Panc1 (cell line): ENCODE measurements around the gene MN1. TPM values are rescaled to one million over a fixed set of nuclear protein-coding genes. Genes with fewer than 3 reads are reported as not detected.

Experiments used
- ATAC-seq: fragments of 200-7000 bp; cut with Tn5 transposase; 2 replicates; pipeline ENCODE4 v1.9.1; 2020; ENCODE audit warnings: mild to moderate bottlenecking, moderate library complexity
- BruUV-seq: library from RNA; stranded (reverse); fragments of 400-500 nt; replicated peaks from 2 replicates; lab custom pipeline; 2021; lab: Mats Ljungman, UMichigan
- CTCF ChIA-PET: fragments of 300-600 bp; sonication (Branson Sonifier 250); formaldehyde crosslinking; loops from one replicate; lab custom pipeline; 2022; ENCODE audit warnings: antibody characterized with exemption; lab: Charles Lee
- POLR2A ChIA-PET: fragments of 300-600 bp; sonication (Branson Sonifier 250); formaldehyde crosslinking; loops from one replicate; lab custom pipeline; 2022; ENCODE audit warnings: antibody characterized with exemption; lab: Charles Lee
- DNase-seq: peaks from one replicate; pipeline ENCODE4 v3.0.0-alpha.2; 2010; ENCODE audit warnings: low read depth, low spot score
- H3K27ac ChIP-seq: 2 replicates; pipeline ENCODE4 v1.5.1; 2011; ENCODE audit warnings: mild to moderate bottlenecking, low read length, inconsistent platforms
- H3K27me3 ChIP-seq: fragments of 200-500 bp; sonication (Bioruptor generic); 2 replicates; pipeline ENCODE4 v1.6.0; 2014; ENCODE audit warnings: low read length, inconsistent platforms; ENCODE audit not compliant: control insufficient read depth, insufficient read depth
- H3K36me3 ChIP-seq: fragments of 200-500 bp; sonication (Bioruptor generic); 2 replicates; pipeline ENCODE4 v1.5.1; 2014; ENCODE audit warnings: inconsistent platforms, mild to moderate bottlenecking, low read length, moderate library complexity; ENCODE audit not compliant: control insufficient read depth, insufficient read depth
- H3K4me1 ChIP-seq: 2 replicates; pipeline ENCODE4 v1.5.1; 2011; ENCODE audit warnings: inconsistent platforms, mild to moderate bottlenecking, low read length, moderate library complexity; ENCODE audit not compliant: control insufficient read depth, insufficient read depth
- H3K4me3 ChIP-seq, 2 experiments: 2 replicates each; pipeline ENCODE4 v1.5.1; 2011 to 2012; ENCODE audit warnings: low read depth in 2 of 2, low read length in 2 of 2, mild to moderate bottlenecking in 2 of 2, inconsistent platforms in 1 of 2, moderate library complexity in 1 of 2
- H3K9me3 ChIP-seq: fragments of 200-500 bp; sonication (Bioruptor generic); 2 replicates; pipeline ENCODE4 v1.5.1; 2014; ENCODE audit warnings: low read depth, mild to moderate bottlenecking, inconsistent platforms, low read length, moderate library complexity; ENCODE audit not compliant: control insufficient read depth, insufficient read depth
- CTCF ChIP-seq: fragments of 450-650 bp; IDR thresholded peaks from 2 replicates; pipeline ENCODE4 v1.5.1; 2017; ENCODE audit warnings: mild to moderate bottlenecking
- POLR2AphosphoS5 ChIP-seq: IDR thresholded peaks from 2 replicates; pipeline ENCODE4 v1.6.1; 2012; ENCODE audit warnings: mild to moderate bottlenecking, low read depth, low read length, moderate library complexity
- REST ChIP-seq, 2 experiments: IDR thresholded peaks; 2 replicates each; pipeline ENCODE4 v1.6.1; 2011 to 2012; ENCODE audit warnings: low read depth in 2 of 2, control low read depth in 1 of 2, low read length in 1 of 2, mild to moderate bottlenecking in 1 of 2, moderate library complexity in 1 of 2; ENCODE audit not compliant: insufficient read depth in 1 of 2
- SIN3A ChIP-seq: IDR thresholded peaks from 2 replicates; pipeline ENCODE4 v1.6.1; 2012; ENCODE audit warnings: low read depth, mild to moderate bottlenecking, low read length, moderate library complexity, borderline replicate concordance; ENCODE audit not compliant: insufficient read depth
- TCF7L2 ChIP-seq: IDR thresholded peaks from 2 replicates; pipeline ENCODE4 v1.6.1; 2011; ENCODE audit warnings: mild to moderate bottlenecking, low read depth, low read length, inconsistent platforms
- in situ Hi-C: cut with HindIII; loops from 2 replicates; pipeline ENCODE4 v1.10.0; 2016; ENCODE audit warnings: low sequenced_read_pairs, low pct_unique_long_range_greater_than_20kb
- intact Hi-C: fragments of 100-400 bp; cut with micrococcal nuclease; formaldehyde crosslinking; loops from one replicate; pipeline ENCODE4 v1.10.0; 2022; ENCODE audit not compliant: unreplicated experiment
- total RNA-seq: library from RNA; stranded (reverse); gene quantifications from one replicate; pipeline ENCODE4 v1.2.1, GENCODE V29; 2021; ENCODE audit not compliant: unreplicated experiment

MN1 gene
- total RNA-seq, 1 experiment from 2014 or later = 0.51 TPM

GRCh38 chr22:27761000-27761399 is 40.6 kb downstream of the MN1 start:
- H3K9me3 ChIP-seq = no peaks in the 10 kb centered on the region
- intact Hi-C loops (no loop called here), in situ Hi-C loops (no loop called here)
- H3K4me3 ChIP-seq = no peak overlapping the region
- TF ChIP-seq SIN3A (no peak), REST (IDR thresholded peaks at IDR 0.05; ENCODE audit: insufficient read depth in 1 of 2, low read depth in 2 of 2, low read length in 1 of 2) (no peak), POLR2AphosphoS5 (no peak), TCF7L2 (no peak), CTCF (no peak)
- H3K36me3 ChIP-seq = no peaks in the 10 kb centered on the region
- no peaks in the 10 kb centered on the region for H3K4me1 ChIP-seq
- H3K27ac ChIP-seq = no peak overlapping the region
- no TSS peak for BruUV-seq
- POLR2A ChIA-PET = no interaction called here
- H3K27me3 ChIP-seq = no peaks in the 10 kb centered on the region
- CTCF ChIA-PET = no interaction called here
- no peak for ATAC-seq
- DNase-seq = no peak

DNA sequence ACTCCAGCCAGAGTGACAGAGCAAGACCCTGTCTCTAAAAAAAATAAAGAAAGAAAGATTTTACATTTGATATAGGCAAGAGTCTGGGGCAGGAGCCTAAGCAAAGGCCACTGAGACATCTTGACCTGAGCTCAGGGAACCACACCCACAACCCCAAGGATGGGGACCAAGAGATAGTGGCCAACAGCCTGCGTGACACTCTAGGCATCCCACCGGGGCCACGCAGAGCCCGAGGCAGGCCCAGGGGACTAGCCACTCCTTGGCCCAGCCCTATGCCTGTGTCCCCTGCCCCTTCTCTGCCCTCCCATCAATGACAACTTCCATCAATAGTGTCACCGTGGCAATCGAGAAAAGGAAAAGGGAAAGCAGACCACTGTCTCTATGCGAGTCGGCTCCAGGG is 41.1 kb downstream of the MN1 start:
- H3K27ac ChIP-seq = no peak overlapping the region
- in situ Hi-C loops = no loop called here
- POLR2A ChIA-PET = no interaction called here
- CTCF ChIA-PET = no interaction called here
- DNase-seq (no peak), ATAC-seq (no peak)
- TF ChIP-seq CTCF = no peak
- no peak for TF ChIP-seq SIN3A
- intact Hi-C loops = no loop called here
- H3K4me3 ChIP-seq = no peak overlapping the region
- H3K4me1 ChIP-seq = no peaks in the 10 kb centered on the region
- H3K27me3 ChIP-seq = no peaks in the 10 kb centered on the region
- no TSS peak for BruUV-seq
- no peaks in the 10 kb centered on the region for H3K36me3 ChIP-seq
- H3K9me3 ChIP-seq = no peaks in the 10 kb centered on the region
